GM18508 (cell line): ENCODE data around the gene KLHL3.
A peak's percentile ranks its signal among the peaks of the same experiment; 100 is the strongest.
"Not testable (repeated sequence)": the region's sequence is repeated elsewhere in the genome, so short reads cannot be mapped to it uniquely, and the experiment has no call there.

Experiments used
- ATAC-seq: cut with Tn5 transposase; IDR thresholded peaks from one replicate; pipeline ENCODE4 v1.9.1; 2021; ENCODE audit warnings: moderate number of reproducible peaks; ENCODE audit not compliant: insufficient read depth, unreplicated experiment

Gene KLHL3

GRCh38 chr5:137672001-137672400 lies 63.9 kb downstream of the KLHL3 start:
- no peak for ATAC-seq

- no peak for ATAC-seq
These were observed 66.1 kb downstream of the KLHL3 start for GRCh38 chr5:137669811-137670210.

- ATAC-seq = no peak
These were observed 67.3 kb downstream of the KLHL3 start for GRCh38 chr5:137668637-137669036.

- no peak for ATAC-seq
These were observed 68.5 kb downstream of the KLHL3 start for GRCh38 chr5:137667341-137667740.

- ATAC-seq = no peak
These were observed 69.0 kb downstream of the KLHL3 start for GRCh38 chr5:137666901-137667300.

GRCh38 chr5:137666461-137666850 lies 69.4 kb downstream of the KLHL3 start:
- ATAC-seq = peak; percentile 17

- peak; percentile 96 for ATAC-seq
These were observed 70.0 kb downstream of the KLHL3 start for GRCh38 chr5:137665678-137666460.

- peak; percentile 81 for ATAC-seq
These were observed 75.5 kb downstream of the KLHL3 start for GRCh38 chr5:137660349-137660817.

- ATAC-seq = no peak
These were observed 76.7 kb downstream of the KLHL3 start for GRCh38 chr5:137659209-137659608.

- no peak for ATAC-seq
These were observed 77.6 kb downstream of the KLHL3 start for GRCh38 chr5:137658324-137658723.

GRCh38 chr5:137657073-137657472 lies 78.8 kb downstream of the KLHL3 start:
- ATAC-seq = no peak

- ATAC-seq = no peak
These were observed 79.3 kb downstream of the KLHL3 start for GRCh38 chr5:137656558-137656957.

- no peak for ATAC-seq
These were observed 84.9 kb downstream of the KLHL3 start for GRCh38 chr5:137651022-137651421.

- ATAC-seq = no peak
These were observed 86.5 kb downstream of the KLHL3 start for GRCh38 chr5:137649228-137649935.

- ATAC-seq = no peak
These were observed 87.5 kb downstream of the KLHL3 start for GRCh38 chr5:137648361-137648760.

- no peak for ATAC-seq
These were observed 88.5 kb downstream of the KLHL3 start for GRCh38 chr5:137647401-137647800.

GRCh38 chr5:137646761-137647160 lies 89.1 kb downstream of the KLHL3 start:
- no peak for ATAC-seq

- not testable (repeated sequence) for ATAC-seq
These were observed 92.8 kb downstream of the KLHL3 start for GRCh38 chr5:137643081-137643480.

- ATAC-seq = no peak
These were observed 93.8 kb downstream of the KLHL3 start for GRCh38 chr5:137642091-137642490.

GRCh38 chr5:137641148-137641547 lies 94.7 kb downstream of the KLHL3 start:
- no peak for ATAC-seq

- ATAC-seq = no peak
These were observed 96.2 kb downstream of the KLHL3 start for GRCh38 chr5:137639645-137640044.

- ATAC-seq = no peak
These were observed 97.0 kb downstream of the KLHL3 start for GRCh38 chr5:137638841-137639240.
